Measurements from ENCODE around the gene OR3A2. TPM values are rescaled to one million over a fixed set of nuclear protein-coding genes. Genes with fewer than 3 reads are reported as not detected.

OR3A2 gene
- total and polyA plus RNA-seq, 2 donors from 2014 or later: 1.1 TPM; not detected in 1

DNA sequence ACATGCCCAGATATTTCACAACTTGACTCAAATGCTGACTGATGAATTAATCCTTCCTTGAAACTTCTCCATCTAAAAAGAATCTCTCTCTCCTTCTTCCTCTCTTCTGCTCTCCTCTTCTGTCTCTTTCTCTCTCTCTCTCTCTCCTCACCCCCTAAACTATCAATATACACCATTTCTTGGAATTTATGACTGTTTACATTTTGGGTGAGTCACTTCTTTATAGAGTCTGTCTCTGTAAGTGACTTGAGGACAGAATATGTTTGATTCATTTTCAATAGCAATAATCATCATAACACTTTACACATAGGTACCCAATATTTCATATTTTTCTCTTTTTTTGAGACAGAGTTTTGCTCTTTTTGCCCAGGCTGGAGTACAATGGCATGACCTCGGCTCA, 103.2 kb downstream of the OR3A2 start:
- no peaks in the 10 kb centered on the region for H3K4me1 ChIP-seq (ENCODE audit: control insufficient read depth in 2 of 3, insufficient read depth in 2 of 3, low read depth in 1 of 3, low read length in 3 of 3)
- TF ChIP-seq, protein P1, sequence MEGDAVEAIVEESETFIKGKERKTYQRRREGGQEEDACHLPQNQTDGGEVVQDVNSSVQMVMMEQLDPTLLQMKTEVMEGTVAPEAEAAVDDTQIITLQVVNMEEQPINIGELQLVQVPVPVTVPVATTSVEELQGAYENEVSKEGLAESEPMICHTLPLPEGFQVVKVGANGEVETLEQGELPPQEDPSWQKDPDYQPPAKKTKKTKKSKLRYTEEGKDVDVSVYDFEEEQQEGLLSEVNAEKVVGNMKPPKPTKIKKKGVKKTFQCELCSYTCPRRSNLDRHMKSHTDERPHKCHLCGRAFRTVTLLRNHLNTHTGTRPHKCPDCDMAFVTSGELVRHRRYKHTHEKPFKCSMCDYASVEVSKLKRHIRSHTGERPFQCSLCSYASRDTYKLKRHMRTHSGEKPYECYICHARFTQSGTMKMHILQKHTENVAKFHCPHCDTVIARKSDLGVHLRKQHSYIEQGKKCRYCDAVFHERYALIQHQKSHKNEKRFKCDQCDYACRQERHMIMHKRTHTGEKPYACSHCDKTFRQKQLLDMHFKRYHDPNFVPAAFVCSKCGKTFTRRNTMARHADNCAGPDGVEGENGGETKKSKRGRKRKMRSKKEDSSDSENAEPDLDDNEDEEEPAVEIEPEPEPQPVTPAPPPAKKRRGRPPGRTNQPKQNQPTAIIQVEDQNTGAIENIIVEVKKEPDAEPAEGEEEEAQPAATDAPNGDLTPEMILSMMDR (IDR thresholded peaks at IDR 0.05; ENCODE audit: borderline replicate concordance, extremely low read depth, insufficient read depth): no peak
- H3K9me3 ChIP-seq (ENCODE audit: control insufficient read depth in 2 of 3, insufficient read depth in 1 of 3, low read length in 3 of 3): no peaks in the 10 kb centered on the region
- DNase-seq: no peak
- H3K27me3 ChIP-seq (ENCODE audit: control insufficient read depth, insufficient read depth, low read length): no peaks in the 10 kb centered on the region
- no peaks in the 10 kb centered on the region for H3K36me3 ChIP-seq (ENCODE audit: control insufficient read depth in 2 of 3, insufficient read depth in 3 of 3, low read length in 3 of 3)
- intact Hi-C loops (cut with DNase I): no loop called here
- no peak for FAIRE-seq
- H3K9ac ChIP-seq (ENCODE audit: low read length in 3 of 3): no peak overlapping the region
- no peak overlapping the region for H3K27ac ChIP-seq (ENCODE audit: low read depth in 2 of 2, low read length in 2 of 2)
- no peak overlapping the region for H3K4me3 ChIP-seq (ENCODE audit: low read length in 3 of 3)

DNA sequence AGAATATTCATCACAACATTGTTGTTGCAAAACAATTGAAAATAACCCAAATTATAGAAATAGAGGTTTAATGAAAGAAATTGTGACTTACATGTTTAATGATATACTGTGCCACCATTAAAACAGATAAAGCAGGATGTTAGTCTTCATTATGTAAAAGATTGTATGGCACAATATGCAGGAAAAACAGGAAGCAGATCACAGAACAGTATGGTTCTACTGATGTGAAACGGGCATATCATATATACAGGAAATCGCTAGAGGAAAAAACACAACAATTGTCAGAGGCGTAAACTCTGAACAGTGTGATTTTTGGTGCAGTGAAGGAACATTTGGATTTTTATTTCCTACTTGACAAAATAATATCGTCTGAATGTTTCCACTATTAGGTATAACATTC, 110.0 kb downstream of the OR3A2 start:
- no peak overlapping the region for H3K9ac ChIP-seq (ENCODE audit: low read length in 3 of 3)
- no peak overlapping the region for H3K27ac ChIP-seq (ENCODE audit: low read depth in 2 of 2, low read length in 2 of 2)
- TF ChIP-seq, protein P1 (IDR thresholded peaks at IDR 0.05; ENCODE audit: borderline replicate concordance, extremely low read depth, insufficient read depth): no peak
- DNase-seq: no peak
- no peaks in the 10 kb centered on the region for H3K36me3 ChIP-seq (ENCODE audit: control insufficient read depth in 2 of 3, insufficient read depth in 3 of 3, low read length in 3 of 3)
- intact Hi-C loops (cut with DNase I): no loop called here
- H3K9me3 ChIP-seq (ENCODE audit: control insufficient read depth in 2 of 3, insufficient read depth in 1 of 3, low read length in 3 of 3): peaks cover 0 to 8% (median 0%) of the 10 kb centered on the region in 3 donors
- no peaks in the 10 kb centered on the region for H3K4me1 ChIP-seq (ENCODE audit: control insufficient read depth in 2 of 3, insufficient read depth in 2 of 3, low read depth in 1 of 3, low read length in 3 of 3)
- no peaks in the 10 kb centered on the region for H3K27me3 ChIP-seq (ENCODE audit: control insufficient read depth, insufficient read depth, low read length)
- no peak overlapping the region for H3K4me3 ChIP-seq (ENCODE audit: low read length in 3 of 3)
- FAIRE-seq: no peak

DNA sequence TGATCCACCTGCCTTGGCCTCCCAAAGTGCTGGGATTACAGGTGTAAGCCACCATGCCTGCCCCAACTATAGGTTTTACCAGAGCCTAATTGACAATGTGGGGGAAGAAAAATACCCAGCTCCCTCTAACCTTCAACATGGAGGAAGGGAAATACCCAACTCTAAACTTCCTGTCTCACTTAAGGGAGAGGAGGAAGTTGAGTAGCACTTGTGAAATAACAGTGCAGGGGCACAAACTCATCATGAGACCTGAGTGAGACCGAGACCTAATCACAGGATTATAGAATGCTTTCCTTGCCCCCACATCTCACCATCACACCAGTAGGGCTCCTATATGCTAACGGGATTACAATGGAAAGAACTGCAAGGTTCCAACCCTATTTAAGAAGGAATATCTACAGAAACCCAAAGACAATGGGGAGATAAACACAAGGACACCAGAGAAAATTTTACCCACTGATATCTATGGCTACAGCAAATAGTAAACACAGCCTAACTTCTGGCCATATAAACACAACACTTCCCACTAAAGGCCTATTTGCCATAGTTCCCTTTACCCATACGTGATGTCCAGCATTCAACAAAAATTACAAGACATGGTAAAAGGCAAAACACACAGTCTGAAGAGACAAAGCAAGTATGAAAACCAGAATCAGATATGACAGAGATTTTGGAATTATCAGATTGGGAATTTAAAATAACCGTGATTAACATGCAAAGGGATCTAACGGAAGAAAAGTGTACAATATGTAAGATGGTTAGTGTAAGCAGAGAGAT, 114.8 kb downstream of the OR3A2 start:
- no peak overlapping the region for H3K27ac ChIP-seq (ENCODE audit: low read depth in 2 of 2, low read length in 2 of 2)
- intact Hi-C loops (cut with DNase I): no loop called here
- peaks cover 0 to 9% (median 0%) of the 10 kb centered on the region in 3 donors for H3K9me3 ChIP-seq (ENCODE audit: control insufficient read depth in 2 of 3, insufficient read depth in 1 of 3, low read length in 3 of 3)
- no peak overlapping the region for H3K4me3 ChIP-seq (ENCODE audit: low read length in 3 of 3)
- no peaks in the 10 kb centered on the region for H3K36me3 ChIP-seq (ENCODE audit: control insufficient read depth in 2 of 3, insufficient read depth in 3 of 3, low read length in 3 of 3)
- no peaks in the 10 kb centered on the region for H3K4me1 ChIP-seq (ENCODE audit: control insufficient read depth in 2 of 3, insufficient read depth in 2 of 3, low read depth in 1 of 3, low read length in 3 of 3)
- TF ChIP-seq, protein P1 (IDR thresholded peaks at IDR 0.05; ENCODE audit: borderline replicate concordance, extremely low read depth, insufficient read depth): no peak
- no peaks in the 10 kb centered on the region for H3K27me3 ChIP-seq (ENCODE audit: control insufficient read depth, insufficient read depth, low read length)
- no peak overlapping the region for H3K9ac ChIP-seq (ENCODE audit: low read length in 3 of 3)
- FAIRE-seq (no peak), DNase-seq (no peak)

Measured in kidney (tissue), 14 donors.